Spleen (tissue), 7 donors: ENCODE measurements around the gene TBX5.

Experiments
- CTCF ChIP-seq, 11 experiments: fragments of 200-600 bp in 7 of 11; fragments of 450-650 bp in 4 of 11; sonication (generic) in 4 of 11; IDR thresholded peaks in 8 of 11; conservative IDR thresholded peaks in 3 of 11; 1 replicate in 7 of 11; 2 replicates in 4 of 11; pipeline versions ENCODE4 v1.4.0 to v1.8.0; 2016 to 2021; ENCODE audit warnings: antibody characterized with exemption in 11 of 11, inconsistent platforms in 4 of 11, mild to moderate bottlenecking in 1 of 11
- POLR2A ChIP-seq, 3 donors: fragments of 450-650 bp; IDR thresholded peaks; one replicate each; pipeline ENCODE4 v1.5.1; 2017; ENCODE audit warnings: antibody characterized with exemption in 3 of 3, mild to moderate bottlenecking in 1 of 3
- POLR2AphosphoS5 ChIP-seq, 3 donors: sonication (generic); formaldehyde crosslinking; IDR thresholded peaks; one replicate each; pipeline ENCODE4 v1.5.1; 2017; ENCODE audit warnings: antibody characterized with exemption in 3 of 3
- donor health status: DM: no; HTN: no; CAD: no; lungs with moderate emphysema.
- donor health status: DM: no; HTN: no; CAD: no.
- donor health status: DM: no; HTN: no; CAD: no.

GRCh38 chr12:114361992-114362391 is 44.0 kb downstream of the TBX5 start:
- TF ChIP-seq CTCF (IDR thresholded peaks at IDR 0.05 in 8 of 11, conservative IDR thresholded peaks at IDR 0.05 in 3 of 11) = no peak
- no peak for TF ChIP-seq POLR2A (IDR thresholded peaks at IDR 0.05)
- TF ChIP-seq POLR2AphosphoS5 (IDR thresholded peaks at IDR 0.05) = no peak
